HEK293 (cell line): ENCODE measurements around the gene RPUSD1.

Source experiments
- CTCF ChIP-seq: fragments of 450-650 bp; formaldehyde crosslinking; IDR thresholded peaks from 2 replicates; pipeline ENCODE4 v1.5.1; 2016; ENCODE audit warnings: missing biosample characterization, missing genetic modification characterization
- YY1 ChIP-seq: fragments of 450-650 bp; formaldehyde crosslinking; IDR thresholded peaks from 2 replicates; pipeline ENCODE4 v1.5.1; 2018; ENCODE audit warnings: missing biosample characterization, missing genetic modification characterization
- ZBTB7A ChIP-seq: fragments of 450-650 bp; formaldehyde crosslinking; IDR thresholded peaks from 2 replicates; pipeline ENCODE4 v1.5.1; 2016; ENCODE audit warnings: low read depth, missing biosample characterization, missing genetic modification characterization
- ZBTB8A ChIP-seq: fragments of 450-650 bp; formaldehyde crosslinking; IDR thresholded peaks from 2 replicates; pipeline ENCODE4 v1.5.1; 2016; ENCODE audit warnings: missing biosample characterization, missing genetic modification characterization
- ZNF449 ChIP-seq: fragments of 450-650 bp; formaldehyde crosslinking; IDR thresholded peaks from 2 replicates; pipeline ENCODE4 v1.5.1; 2017; ENCODE audit warnings: missing biosample characterization, mild to moderate bottlenecking, missing genetic modification characterization, moderate library complexity
- TF ChIP-seq, protein P1 (sequence below): fragments of 450-650 bp; formaldehyde crosslinking; IDR thresholded peaks from 2 replicates; pipeline ENCODE4 v1.5.1; 2016; ENCODE audit warnings: missing biosample characterization, missing genetic modification characterization
- TF ChIP-seq, protein P2 (sequence below): fragments of 450-650 bp; formaldehyde crosslinking; conservative IDR thresholded peaks from 2 replicates; pipeline ENCODE4 v1.5.1; 2016; ENCODE audit warnings: low read depth, missing biosample characterization, missing genetic modification characterization

DNA sequence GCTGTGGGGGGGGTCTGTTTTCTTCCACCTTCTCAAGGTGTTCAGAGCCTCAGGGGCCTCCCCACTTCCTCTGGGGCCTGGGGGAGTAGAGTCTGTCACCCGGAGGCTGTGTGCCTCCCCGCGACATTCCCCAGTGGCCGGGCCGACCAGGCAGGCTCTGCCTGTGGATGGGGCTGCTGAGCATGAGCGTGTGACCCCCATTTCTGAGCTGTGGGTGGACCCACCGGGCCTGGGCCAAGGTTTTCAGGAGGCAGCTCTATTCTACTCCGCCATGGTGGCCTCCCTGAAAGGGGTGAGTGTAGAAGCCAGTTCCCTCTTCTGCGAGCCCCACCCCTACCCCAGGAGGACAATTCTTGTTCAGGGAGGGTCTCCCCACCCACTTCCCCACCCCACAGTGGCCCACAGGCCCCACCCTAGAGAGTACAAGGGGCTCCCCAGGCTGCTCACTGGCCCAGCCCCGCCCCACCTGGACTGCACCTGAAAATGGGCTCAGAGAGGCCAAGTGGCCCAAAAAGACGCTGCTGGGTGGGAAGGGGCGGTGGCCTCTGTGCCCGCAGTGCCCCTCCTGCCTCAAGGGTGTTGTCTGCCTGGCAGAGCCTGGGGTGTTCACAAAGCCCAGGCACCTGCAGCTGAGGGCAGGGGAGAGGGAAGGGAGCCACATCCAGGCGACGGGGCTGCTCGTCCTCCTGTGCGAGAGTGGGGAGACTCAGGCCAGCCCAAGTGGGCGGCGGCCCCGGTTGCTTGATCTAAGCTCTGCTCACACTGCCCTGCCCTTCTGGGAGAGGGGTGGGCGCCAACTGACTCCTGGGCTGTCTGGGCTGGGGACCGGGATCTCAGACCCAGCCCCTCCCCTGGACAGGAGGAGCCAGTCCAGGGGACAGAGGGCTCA is 26.3 kb downstream of the RPUSD1 start:
- TF ChIP-seq CTCF (tag by site-specific recombination) (no peak), ZBTB8A (tag by site-specific recombination) (0 out of 2 replicates have a peak, but pooled peaks have one; percentile 28), YY1 (tag by site-specific recombination) (no peak), ZNF449 (tag by site-specific recombination) (no peak), ZBTB7A (tag by site-specific recombination) (no peak)
- TF ChIP-seq, protein P1, sequence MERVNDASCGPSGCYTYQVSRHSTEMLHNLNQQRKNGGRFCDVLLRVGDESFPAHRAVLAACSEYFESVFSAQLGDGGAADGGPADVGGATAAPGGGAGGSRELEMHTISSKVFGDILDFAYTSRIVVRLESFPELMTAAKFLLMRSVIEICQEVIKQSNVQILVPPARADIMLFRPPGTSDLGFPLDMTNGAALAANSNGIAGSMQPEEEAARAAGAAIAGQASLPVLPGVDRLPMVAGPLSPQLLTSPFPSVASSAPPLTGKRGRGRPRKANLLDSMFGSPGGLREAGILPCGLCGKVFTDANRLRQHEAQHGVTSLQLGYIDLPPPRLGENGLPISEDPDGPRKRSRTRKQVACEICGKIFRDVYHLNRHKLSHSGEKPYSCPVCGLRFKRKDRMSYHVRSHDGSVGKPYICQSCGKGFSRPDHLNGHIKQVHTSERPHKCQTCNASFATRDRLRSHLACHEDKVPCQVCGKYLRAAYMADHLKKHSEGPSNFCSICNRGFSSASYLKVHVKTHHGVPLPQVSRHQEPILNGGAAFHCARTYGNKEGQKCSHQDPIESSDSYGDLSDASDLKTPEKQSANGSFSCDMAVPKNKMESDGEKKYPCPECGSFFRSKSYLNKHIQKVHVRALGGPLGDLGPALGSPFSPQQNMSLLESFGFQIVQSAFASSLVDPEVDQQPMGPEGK, result no peak
- TF ChIP-seq, protein P2, sequence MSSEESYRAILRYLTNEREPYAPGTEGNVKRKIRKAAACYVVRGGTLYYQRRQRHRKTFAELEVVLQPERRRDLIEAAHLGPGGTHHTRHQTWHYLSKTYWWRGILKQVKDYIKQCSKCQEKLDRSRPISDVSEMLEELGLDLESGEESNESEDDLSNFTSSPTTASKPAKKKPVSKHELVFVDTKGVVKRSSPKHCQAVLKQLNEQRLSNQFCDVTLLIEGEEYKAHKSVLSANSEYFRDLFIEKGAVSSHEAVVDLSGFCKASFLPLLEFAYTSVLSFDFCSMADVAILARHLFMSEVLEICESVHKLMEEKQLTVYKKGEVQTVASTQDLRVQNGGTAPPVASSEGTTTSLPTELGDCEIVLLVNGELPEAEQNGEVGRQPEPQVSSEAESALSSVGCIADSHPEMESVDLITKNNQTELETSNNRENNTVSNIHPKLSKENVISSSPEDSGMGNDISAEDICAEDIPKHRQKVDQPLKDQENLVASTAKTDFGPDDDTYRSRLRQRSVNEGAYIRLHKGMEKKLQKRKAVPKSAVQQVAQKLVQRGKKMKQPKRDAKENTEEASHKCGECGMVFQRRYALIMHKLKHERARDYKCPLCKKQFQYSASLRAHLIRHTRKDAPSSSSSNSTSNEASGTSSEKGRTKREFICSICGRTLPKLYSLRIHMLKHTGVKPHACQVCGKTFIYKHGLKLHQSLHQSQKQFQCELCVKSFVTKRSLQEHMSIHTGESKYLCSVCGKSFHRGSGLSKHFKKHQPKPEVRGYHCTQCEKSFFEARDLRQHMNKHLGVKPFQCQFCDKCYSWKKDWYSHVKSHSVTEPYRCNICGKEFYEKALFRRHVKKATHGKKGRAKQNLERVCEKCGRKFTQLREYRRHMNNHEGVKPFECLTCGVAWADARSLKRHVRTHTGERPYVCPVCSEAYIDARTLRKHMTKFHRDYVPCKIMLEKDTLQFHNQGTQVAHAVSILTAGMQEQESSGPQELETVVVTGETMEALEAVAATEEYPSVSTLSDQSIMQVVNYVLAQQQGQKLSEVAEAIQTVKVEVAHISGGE (tag by site-specific recombination), result no peak
